HG03575 (cell line): Measurements from ENCODE around the gene ACAP3.

Experiments
- ATAC-seq: cut with Tn5 transposase; IDR thresholded peaks from one replicate; pipeline ENCODE4 v1.9.1; 2021; ENCODE audit not compliant: unreplicated experiment, insufficient number of reproducible peaks, low FRiP score; ENCODE audit errors: extremely low read depth

ACAP3 gene

GRCh38 chr1:1306070-1306660 lies 1.6 kb downstream of the ACAP3 start:
- ATAC-seq, result no peak

- ATAC-seq, result no peak
Measured at GRCh38 chr1:1305300-1306069, 2.2 kb downstream of the ACAP3 start.

- ATAC-seq, result no peak
Measured at GRCh38 chr1:1304331-1305299, 3.1 kb downstream of the ACAP3 start.

- no peak for ATAC-seq
Measured at GRCh38 chr1:1303736-1304135, 4.0 kb downstream of the ACAP3 start.

GRCh38 chr1:1302951-1303509 lies 4.7 kb downstream of the ACAP3 start:
- ATAC-seq, result no peak

GRCh38 chr1:1302006-1302430 lies 5.7 kb downstream of the ACAP3 start:
- no peak for ATAC-seq

GRCh38 chr1:1300352-1300739 lies 7.4 kb downstream of the ACAP3 start:
- ATAC-seq, result no peak

GRCh38 chr1:1299686-1300351 lies 7.9 kb downstream of the ACAP3 start:
- ATAC-seq, result no peak

- ATAC-seq, result no peak
Measured at GRCh38 chr1:1298861-1299685, 8.7 kb downstream of the ACAP3 start.

GRCh38 chr1:1297802-1298424 lies 9.8 kb downstream of the ACAP3 start:
- no peak for ATAC-seq

GRCh38 chr1:1296070-1297061 lies 11.4 kb downstream of the ACAP3 start:
- no peak for ATAC-seq

GRCh38 chr1:1295154-1295923 lies 12.4 kb downstream of the ACAP3 start:
- no peak for ATAC-seq

- no peak for ATAC-seq
Measured at GRCh38 chr1:1294250-1294890, 13.4 kb downstream of the ACAP3 start.

- no peak for ATAC-seq
Measured at GRCh38 chr1:1293263-1294249, 14.2 kb downstream of the ACAP3 start.
